HG02885 (cell line): ENCODE results near the gene CA14.
A peak's percentile ranks its signal among the peaks of the same experiment; 100 is the strongest.
"Not testable (repeated sequence)": the region's sequence is repeated elsewhere in the genome, so short reads cannot be mapped to it uniquely, and the experiment has no call there.

Source experiments
- ATAC-seq: cut with Tn5 transposase; IDR thresholded peaks from one replicate; pipeline ENCODE4 v1.9.1; 2021; ENCODE audit warnings: mild to moderate bottlenecking; ENCODE audit not compliant: unreplicated experiment, poor library complexity

Gene CA14

GRCh38 chr1:150235852-150236613 is 21.5 kb upstream of the CA14 start, which contains the start of gene ANP32E:
ANP32E (minus strand) TSS chr1:150236112; CDS start chr1:150235786, 326 bp downstream.
- ATAC-seq, result peak; percentile 90

- no peak for ATAC-seq
Observed at GRCh38 chr1:150236614-150237100, 20.9 kb upstream of the CA14 start.

GRCh38 chr1:150237176-150237575 is 20.4 kb upstream of the CA14 start:
- ATAC-seq, result not testable (repeated sequence)

GRCh38 chr1:150237746-150238145 is 19.8 kb upstream of the CA14 start:
- no peak for ATAC-seq

GRCh38 chr1:150243003-150243402 is 14.6 kb upstream of the CA14 start:
- ATAC-seq, result no peak

- no peak for ATAC-seq
Observed at GRCh38 chr1:150249936-150250335, 7.6 kb upstream of the CA14 start.

GRCh38 chr1:150256198-150256553 is 1.4 kb upstream of the CA14 start:
- no peak for ATAC-seq

GRCh38 chr1:150256554-150257341 is 826 bp upstream of the CA14 start:
- ATAC-seq, result no peak

GRCh38 chr1:150259217-150259616 is 1.6 kb downstream of the CA14 start:
- no peak for ATAC-seq

- ATAC-seq, result no peak
Observed at GRCh38 chr1:150259758-150260669, 2.4 kb downstream of the CA14 start.

GRCh38 chr1:150261367-150261766 is 3.8 kb downstream of the CA14 start:
- ATAC-seq, result no peak

GRCh38 chr1:150262388-150263320 is 5.1 kb downstream of the CA14 start:
- no peak for ATAC-seq

GRCh38 chr1:150263549-150263948 is 6.0 kb downstream of the CA14 start:
- ATAC-seq, result no peak

- ATAC-seq, result no peak
Observed at GRCh38 chr1:150267896-150268295, 10.3 kb downstream of the CA14 start.

- no peak for ATAC-seq
Observed at GRCh38 chr1:150268340-150268704, 10.7 kb downstream of the CA14 start.

- peak; percentile 96 for ATAC-seq
Observed at GRCh38 chr1:150268705-150269403, 11.3 kb downstream of the CA14 start, which contains the start of gene APH1A. APH1A (minus strand) TSS chr1:150269016; CDS start chr1:150268810, 206 bp downstream.

- no peak for ATAC-seq
Observed at GRCh38 chr1:150269451-150269850, 11.9 kb downstream of the CA14 start.

GRCh38 chr1:150271291-150271959 is 13.9 kb downstream of the CA14 start:
- ATAC-seq, result no peak
